ENCODE data around the gene SLC4A4. TPM values are rescaled to one million over a fixed set of nuclear protein-coding genes. Genes with fewer than 3 reads are reported as not detected.

Gene SLC4A4
- total and polyA plus RNA-seq, 2 of the 8 experiments (the other 6 are each of a cell fraction or from before 2014, with no cell fraction given): 0.67 to 2.8 TPM

DNA sequence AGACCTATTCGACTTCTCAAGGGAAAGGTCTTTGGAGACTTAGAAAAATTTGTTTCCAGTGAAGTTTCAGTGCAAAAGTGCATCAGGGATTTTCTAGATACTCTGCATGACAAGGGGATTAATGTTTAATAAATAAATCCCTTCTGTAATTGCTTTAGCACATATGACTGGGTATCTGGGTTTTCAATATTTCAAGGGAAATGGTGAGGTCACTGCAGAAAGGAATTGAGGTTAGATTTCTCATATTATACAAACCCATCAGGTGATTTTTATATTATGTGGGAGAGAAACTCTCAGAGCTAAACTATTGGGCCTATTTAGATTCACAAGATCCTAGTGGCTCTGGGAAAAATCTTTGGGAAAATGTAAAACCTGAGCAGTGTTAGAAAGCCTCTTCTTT lies 48.3 kb upstream of the SLC4A4 start (continued):
- TF ChIP-seq, protein P1, sequence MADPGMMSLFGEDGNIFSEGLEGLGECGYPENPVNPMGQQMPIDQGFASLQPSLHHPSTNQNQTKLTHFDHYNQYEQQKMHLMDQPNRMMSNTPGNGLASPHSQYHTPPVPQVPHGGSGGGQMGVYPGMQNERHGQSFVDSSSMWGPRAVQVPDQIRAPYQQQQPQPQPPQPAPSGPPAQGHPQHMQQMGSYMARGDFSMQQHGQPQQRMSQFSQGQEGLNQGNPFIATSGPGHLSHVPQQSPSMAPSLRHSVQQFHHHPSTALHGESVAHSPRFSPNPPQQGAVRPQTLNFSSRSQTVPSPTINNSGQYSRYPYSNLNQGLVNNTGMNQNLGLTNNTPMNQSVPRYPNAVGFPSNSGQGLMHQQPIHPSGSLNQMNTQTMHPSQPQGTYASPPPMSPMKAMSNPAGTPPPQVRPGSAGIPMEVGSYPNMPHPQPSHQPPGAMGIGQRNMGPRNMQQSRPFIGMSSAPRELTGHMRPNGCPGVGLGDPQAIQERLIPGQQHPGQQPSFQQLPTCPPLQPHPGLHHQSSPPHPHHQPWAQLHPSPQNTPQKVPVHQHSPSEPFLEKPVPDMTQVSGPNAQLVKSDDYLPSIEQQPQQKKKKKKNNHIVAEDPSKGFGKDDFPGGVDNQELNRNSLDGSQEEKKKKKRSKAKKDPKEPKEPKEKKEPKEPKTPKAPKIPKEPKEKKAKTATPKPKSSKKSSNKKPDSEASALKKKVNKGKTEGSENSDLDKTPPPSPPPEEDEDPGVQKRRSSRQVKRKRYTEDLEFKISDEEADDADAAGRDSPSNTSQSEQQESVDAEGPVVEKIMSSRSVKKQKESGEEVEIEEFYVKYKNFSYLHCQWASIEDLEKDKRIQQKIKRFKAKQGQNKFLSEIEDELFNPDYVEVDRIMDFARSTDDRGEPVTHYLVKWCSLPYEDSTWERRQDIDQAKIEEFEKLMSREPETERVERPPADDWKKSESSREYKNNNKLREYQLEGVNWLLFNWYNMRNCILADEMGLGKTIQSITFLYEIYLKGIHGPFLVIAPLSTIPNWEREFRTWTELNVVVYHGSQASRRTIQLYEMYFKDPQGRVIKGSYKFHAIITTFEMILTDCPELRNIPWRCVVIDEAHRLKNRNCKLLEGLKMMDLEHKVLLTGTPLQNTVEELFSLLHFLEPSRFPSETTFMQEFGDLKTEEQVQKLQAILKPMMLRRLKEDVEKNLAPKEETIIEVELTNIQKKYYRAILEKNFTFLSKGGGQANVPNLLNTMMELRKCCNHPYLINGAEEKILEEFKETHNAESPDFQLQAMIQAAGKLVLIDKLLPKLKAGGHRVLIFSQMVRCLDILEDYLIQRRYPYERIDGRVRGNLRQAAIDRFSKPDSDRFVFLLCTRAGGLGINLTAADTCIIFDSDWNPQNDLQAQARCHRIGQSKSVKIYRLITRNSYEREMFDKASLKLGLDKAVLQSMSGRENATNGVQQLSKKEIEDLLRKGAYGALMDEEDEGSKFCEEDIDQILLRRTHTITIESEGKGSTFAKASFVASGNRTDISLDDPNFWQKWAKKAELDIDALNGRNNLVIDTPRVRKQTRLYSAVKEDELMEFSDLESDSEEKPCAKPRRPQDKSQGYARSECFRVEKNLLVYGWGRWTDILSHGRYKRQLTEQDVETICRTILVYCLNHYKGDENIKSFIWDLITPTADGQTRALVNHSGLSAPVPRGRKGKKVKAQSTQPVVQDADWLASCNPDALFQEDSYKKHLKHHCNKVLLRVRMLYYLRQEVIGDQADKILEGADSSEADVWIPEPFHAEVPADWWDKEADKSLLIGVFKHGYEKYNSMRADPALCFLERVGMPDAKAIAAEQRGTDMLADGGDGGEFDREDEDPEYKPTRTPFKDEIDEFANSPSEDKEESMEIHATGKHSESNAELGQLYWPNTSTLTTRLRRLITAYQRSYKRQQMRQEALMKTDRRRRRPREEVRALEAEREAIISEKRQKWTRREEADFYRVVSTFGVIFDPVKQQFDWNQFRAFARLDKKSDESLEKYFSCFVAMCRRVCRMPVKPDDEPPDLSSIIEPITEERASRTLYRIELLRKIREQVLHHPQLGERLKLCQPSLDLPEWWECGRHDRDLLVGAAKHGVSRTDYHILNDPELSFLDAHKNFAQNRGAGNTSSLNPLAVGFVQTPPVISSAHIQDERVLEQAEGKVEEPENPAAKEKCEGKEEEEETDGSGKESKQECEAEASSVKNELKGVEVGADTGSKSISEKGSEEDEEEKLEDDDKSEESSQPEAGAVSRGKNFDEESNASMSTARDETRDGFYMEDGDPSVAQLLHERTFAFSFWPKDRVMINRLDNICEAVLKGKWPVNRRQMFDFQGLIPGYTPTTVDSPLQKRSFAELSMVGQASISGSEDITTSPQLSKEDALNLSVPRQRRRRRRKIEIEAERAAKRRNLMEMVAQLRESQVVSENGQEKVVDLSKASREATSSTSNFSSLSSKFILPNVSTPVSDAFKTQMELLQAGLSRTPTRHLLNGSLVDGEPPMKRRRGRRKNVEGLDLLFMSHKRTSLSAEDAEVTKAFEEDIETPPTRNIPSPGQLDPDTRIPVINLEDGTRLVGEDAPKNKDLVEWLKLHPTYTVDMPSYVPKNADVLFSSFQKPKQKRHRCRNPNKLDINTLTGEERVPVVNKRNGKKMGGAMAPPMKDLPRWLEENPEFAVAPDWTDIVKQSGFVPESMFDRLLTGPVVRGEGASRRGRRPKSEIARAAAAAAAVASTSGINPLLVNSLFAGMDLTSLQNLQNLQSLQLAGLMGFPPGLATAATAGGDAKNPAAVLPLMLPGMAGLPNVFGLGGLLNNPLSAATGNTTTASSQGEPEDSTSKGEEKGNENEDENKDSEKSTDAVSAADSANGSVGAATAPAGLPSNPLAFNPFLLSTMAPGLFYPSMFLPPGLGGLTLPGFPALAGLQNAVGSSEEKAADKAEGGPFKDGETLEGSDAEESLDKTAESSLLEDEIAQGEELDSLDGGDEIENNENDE (IDR thresholded peaks at IDR 0.05; ENCODE audit: insufficient replicate concordance, low read length): no peak
- TF ChIP-seq GABPA (IDR thresholded peaks at IDR 0.05; ENCODE audit: borderline replicate concordance, insufficient read depth, low read length) (no peak), POLR2AphosphoS5 (IDR thresholded peaks at IDR 0.05; ENCODE audit: low read depth, low read length) (no peak), SAP30 (IDR thresholded peaks at IDR 0.05; ENCODE audit: insufficient read depth, insufficient replicate concordance, low read length) (no peak), RXRA (IDR thresholded peaks at IDR 0.05; ENCODE audit: insufficient read depth, low read depth, low read length) (no peak), TEAD4 (IDR thresholded peaks at IDR 0.05; ENCODE audit: low read depth, low read length) (no peak), TCF12 (IDR thresholded peaks at IDR 0.05; ENCODE audit: low read depth, low read length) (no peak), SIN3A (conservative IDR thresholded peaks at IDR 0.05 in 1 of 2, IDR thresholded peaks at IDR 0.05 in 1 of 2; ENCODE audit: low read depth in 1 of 2, low read length in 2 of 2) (no peak)
- TF ChIP-seq, protein P2, sequence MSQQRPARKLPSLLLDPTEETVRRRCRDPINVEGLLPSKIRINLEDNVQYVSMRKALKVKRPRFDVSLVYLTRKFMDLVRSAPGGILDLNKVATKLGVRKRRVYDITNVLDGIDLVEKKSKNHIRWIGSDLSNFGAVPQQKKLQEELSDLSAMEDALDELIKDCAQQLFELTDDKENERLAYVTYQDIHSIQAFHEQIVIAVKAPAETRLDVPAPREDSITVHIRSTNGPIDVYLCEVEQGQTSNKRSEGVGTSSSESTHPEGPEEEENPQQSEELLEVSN (IDR thresholded peaks at IDR 0.05): no peak

Measured in H1 (cell line).